Skin epidermis (tissue), 12 donors: Measurements from ENCODE around the gene TMEM106B.

ENCODE experiments used
- H3K27ac ChIP-seq, 21 experiments: fragments of 200-600 bp; sonication (generic) in 11 of 21; one replicate each; pipeline ENCODE4 v1.5.0; 2020; ENCODE audit warnings: mild to moderate bottlenecking in 3 of 21, inconsistent platforms in 2 of 21, moderate library complexity in 2 of 21
- H3K4me3 ChIP-seq, 7 experiments: fragments of 200-600 bp; sonication (generic) in 2 of 7; one replicate each; pipeline ENCODE4 v1.5.0; 2020; ENCODE audit warnings: inconsistent platforms in 2 of 7, mild to moderate bottlenecking in 2 of 7, moderate library complexity in 1 of 7

TMEM106B gene

DNA sequence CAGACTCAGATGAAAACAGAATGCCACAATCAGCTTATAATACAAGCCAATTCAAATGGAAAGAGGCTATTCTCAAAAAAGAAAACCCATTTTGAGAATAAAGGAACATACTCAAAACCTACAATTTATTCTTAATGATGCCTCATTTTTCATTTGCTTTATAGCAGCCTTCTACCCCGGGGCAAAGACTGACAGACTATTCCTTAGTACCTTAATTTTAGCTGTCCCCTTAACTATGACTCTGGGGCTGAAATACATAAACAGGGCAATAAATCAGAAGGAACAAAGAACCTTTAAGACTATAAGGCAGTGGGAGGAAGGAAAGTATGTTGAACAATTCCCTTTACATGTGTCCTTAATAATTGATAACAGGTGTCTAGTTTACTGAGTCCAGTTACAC, 76.8 kb downstream of the TMEM106B start:
- H3K27ac ChIP-seq: no peak overlapping the region

GRCh38 chr7:12289996-12290395, 78.9 kb downstream of the TMEM106B start:
- Histone ChIP-seq H3K27ac (no peak overlapping the region), H3K4me3 (no peak overlapping the region)

More for the DNA sequence above, 76.8 kb downstream of the TMEM106B start:
- no peak overlapping the region for H3K4me3 ChIP-seq

DNA sequence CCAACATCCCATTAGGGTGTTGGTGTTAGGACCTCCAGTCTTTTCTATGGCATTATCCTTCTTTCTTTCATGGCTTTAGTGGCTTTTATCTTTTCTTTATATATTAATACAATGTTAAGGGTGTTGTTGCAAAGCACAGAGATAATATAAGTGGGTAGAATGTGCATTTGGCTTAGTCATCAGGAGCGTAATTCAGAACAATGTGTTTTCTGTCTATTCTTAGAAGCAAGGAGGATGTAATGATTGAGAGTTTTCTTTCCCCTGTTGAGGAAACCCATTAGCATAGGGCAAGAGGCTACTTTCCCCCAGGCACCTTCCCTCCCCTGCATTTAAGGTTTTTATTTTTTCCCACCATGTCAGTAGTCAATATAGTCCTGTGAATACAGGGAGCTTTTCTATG, 79.7 kb downstream of the TMEM106B start:
- no peak overlapping the region for H3K27ac ChIP-seq
- H3K4me3 ChIP-seq: no peak overlapping the region

DNA sequence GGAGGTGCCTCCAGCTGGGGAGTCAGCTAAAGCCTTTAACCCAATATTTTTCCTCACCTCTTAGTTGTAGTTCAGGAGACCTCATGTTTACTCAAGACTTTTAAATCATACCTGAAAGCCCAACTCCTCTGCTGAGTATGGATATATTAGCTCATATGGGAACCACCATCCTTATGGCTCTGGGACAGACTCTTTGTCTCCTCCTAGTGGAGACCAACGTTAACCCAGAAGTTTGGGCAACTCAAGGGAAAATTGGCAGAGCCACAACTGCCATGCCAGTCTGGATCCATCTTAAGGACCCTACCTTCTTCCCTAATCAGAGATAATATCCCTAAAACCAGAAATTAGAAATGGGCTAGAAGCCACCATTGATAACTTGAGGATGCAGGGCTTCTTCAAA, 80.8 kb downstream of the TMEM106B start:
- Histone ChIP-seq H3K27ac (no peak overlapping the region), H3K4me3 (no peak overlapping the region)
